ENCODE measurements around the gene PGLYRP1. TPM values are rescaled to one million over a fixed set of nuclear protein-coding genes. Genes with fewer than 3 reads are reported as not detected.
A peak's percentile ranks its signal among the peaks of the same experiment; 100 is the strongest.

Gene PGLYRP1
- total RNA-seq, 1 donor from 2014 or later: not detected

DNA sequence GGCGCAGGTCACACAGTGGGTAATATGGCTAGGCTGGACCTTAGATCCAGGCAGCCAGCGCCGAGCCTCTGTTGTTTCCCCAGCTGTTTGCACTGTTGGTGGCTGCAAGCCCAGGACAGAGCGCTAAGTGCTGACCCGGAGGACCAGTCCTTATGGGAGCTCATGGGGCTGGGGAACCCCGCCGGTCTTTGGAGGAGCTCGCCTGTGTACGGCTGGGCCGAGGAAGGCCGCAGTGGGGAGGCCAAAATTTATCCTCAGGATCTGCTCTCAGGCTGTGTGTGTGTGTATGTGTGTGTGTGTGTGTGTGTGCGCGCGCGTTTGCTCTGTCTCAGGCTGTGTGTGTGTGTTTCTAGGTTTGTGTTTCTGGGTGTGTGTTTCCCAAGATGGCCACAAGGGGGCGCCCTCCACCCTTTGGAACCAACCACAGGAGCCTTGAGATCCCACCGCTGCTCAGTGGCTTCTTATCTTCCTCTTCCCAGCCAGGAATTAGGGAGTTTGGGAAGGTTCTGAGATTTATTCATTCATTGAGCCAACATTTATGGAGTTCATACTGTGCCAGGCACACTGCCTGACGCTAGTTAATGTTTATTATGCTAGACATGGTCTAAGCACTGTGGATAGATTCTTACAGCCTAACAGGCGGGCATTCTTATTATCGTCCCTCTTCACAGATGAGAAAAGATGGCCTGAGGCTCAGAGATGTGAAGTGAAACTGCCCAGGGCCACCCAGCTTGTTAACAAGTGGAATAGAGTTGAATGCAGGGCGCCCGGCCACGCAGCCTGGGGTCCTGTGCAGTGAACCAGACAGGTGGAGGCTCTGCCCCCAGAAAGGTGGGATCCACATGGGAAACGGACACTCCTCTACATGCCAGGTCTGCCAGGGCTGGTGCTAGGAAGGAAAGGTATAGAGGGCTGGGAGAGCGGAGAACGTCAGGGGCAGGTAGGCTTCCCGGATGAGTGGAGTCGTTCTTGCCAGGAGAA lies 13.0 kb downstream of the PGLYRP1 start:
- DNase-seq (ENCODE audit: low read depth) (peak; percentile 53), FAIRE-seq (no peak)
- Histone ChIP-seq H3K4me3 (ENCODE audit: low read depth, low read length) (no peak overlapping the region), H3K36me3 (ENCODE audit: control insufficient read depth, insufficient read depth, low read length) (peaks cover 3% of the 10 kb centered on the region), H3K27me3 (ENCODE audit: control insufficient read depth, insufficient read depth, low read length) (no peaks in the 10 kb centered on the region)
- TF ChIP-seq, protein P1, sequence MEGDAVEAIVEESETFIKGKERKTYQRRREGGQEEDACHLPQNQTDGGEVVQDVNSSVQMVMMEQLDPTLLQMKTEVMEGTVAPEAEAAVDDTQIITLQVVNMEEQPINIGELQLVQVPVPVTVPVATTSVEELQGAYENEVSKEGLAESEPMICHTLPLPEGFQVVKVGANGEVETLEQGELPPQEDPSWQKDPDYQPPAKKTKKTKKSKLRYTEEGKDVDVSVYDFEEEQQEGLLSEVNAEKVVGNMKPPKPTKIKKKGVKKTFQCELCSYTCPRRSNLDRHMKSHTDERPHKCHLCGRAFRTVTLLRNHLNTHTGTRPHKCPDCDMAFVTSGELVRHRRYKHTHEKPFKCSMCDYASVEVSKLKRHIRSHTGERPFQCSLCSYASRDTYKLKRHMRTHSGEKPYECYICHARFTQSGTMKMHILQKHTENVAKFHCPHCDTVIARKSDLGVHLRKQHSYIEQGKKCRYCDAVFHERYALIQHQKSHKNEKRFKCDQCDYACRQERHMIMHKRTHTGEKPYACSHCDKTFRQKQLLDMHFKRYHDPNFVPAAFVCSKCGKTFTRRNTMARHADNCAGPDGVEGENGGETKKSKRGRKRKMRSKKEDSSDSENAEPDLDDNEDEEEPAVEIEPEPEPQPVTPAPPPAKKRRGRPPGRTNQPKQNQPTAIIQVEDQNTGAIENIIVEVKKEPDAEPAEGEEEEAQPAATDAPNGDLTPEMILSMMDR (IDR thresholded peaks at IDR 0.05; ENCODE audit: insufficient read depth, low read length, severe bottlenecking): peak; percentile 87

DNA sequence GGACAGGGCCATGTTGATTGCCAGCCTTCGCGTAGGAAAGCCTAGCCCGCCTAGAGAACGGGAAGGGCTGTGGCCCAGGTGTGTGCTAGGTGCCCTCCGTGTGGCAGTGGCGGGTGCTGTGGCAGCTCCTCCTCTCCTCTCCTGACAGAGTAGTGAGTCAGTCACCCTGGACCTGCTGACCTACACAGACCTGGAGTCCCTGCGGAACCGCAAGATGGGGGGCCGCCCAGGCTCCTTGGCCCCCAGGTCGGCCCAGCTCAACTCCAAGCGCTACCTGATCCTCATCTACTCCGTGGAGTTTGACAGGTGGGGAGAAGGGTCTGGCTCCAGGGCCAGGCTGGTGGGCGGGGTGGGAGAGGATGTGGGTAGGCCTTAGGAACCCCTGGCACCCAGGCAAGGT lies 16.4 kb downstream of the PGLYRP1 start:
- H3K27me3 ChIP-seq (ENCODE audit: control insufficient read depth, insufficient read depth, low read length): no peaks in the 10 kb centered on the region
- DNase-seq (ENCODE audit: low read depth) (no peak), FAIRE-seq (no peak)
- peaks cover 5% of the 10 kb centered on the region for H3K36me3 ChIP-seq (ENCODE audit: control insufficient read depth, insufficient read depth, low read length)
- H3K4me3 ChIP-seq (ENCODE audit: low read depth, low read length): no peak overlapping the region
- TF ChIP-seq, protein P1 (IDR thresholded peaks at IDR 0.05; ENCODE audit: insufficient read depth, low read length, severe bottlenecking): no peak

DNA sequence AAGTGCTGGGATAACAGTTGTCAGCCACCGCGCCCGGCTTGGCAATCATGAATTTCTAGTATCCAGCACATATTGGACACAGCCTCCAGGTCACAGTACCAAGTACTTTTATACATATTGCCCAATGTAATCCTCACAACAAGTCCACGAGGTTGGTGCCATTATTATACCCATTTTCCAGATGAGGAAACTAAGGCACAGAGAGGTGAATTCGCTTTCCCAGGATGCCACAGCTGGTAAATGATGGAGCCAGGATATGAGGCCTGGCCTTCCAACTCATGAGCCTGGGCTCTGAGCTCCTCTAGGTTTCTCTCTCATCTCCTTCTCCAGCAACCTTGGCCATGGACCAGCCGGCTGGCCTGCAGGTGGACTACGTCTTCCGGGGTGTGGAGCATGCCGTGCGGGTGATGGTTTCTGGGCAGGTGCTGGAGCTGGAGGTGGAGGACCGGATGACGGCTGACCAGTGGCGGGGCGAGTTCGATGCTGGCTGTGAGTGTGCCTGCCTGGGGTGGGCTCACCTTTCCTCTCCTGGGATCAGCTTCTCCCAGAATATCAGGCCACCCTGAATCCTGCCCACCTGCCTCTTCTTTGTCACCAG lies 20.1 kb downstream of the PGLYRP1 start:
- H3K36me3 ChIP-seq (ENCODE audit: control insufficient read depth, insufficient read depth, low read length): peaks cover 5% of the 10 kb centered on the region
- FAIRE-seq: no peak
- H3K27me3 ChIP-seq (ENCODE audit: control insufficient read depth, insufficient read depth, low read length): no peaks in the 10 kb centered on the region
- TF ChIP-seq, protein P1 (IDR thresholded peaks at IDR 0.05; ENCODE audit: insufficient read depth, low read length, severe bottlenecking): no peak
- no peak overlapping the region for H3K4me3 ChIP-seq (ENCODE audit: low read depth, low read length)
- DNase-seq (ENCODE audit: low read depth): no peak

DNA sequence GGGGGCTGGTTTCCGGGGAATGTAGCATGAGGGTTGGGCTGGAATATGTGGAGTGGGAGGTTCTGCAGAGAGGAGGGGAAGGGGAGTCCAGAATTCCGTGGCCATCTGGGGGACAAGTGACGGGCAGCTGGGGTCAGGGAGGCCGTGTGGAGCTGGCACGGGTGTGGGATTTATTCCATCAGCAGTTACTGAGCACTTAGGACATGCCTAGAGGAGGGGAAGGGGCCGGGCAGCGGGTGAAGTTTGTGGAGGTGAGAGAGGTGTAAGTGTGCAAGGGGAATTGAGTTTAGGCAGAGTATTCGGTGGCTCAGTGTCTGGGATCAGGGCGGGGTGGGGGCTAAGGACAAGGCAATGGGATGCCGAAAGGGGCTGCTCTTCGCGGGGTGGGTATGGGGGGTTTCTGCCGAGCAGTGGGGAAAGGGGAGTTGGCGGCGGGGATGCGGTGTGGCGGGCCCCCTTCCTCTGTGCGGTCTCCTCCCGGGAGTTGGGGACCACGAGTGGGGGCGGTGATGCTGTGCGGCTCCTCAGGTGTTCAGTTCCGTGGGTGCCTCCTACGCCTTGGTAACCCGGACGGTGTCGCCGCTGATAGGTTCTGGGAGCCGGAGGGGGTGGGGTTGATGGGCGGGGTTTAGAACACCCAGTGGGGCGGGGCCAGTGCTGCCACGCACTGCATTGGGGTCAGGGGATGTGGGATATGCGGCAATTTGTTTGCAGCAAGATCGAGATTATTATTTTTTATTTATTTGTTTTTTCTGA lies 22.2 kb downstream of the PGLYRP1 start:
- DNase-seq (ENCODE audit: low read depth) (peak; percentile 36), FAIRE-seq (no peak)
- H3K36me3 ChIP-seq (ENCODE audit: control insufficient read depth, insufficient read depth, low read length): peaks cover 7% of the 10 kb centered on the region
- peak overlapping the region; percentile 23 for H3K4me3 ChIP-seq (ENCODE audit: low read depth, low read length)
- TF ChIP-seq, protein P1 (IDR thresholded peaks at IDR 0.05; ENCODE audit: insufficient read depth, low read length, severe bottlenecking): no peak
- H3K27me3 ChIP-seq (ENCODE audit: control insufficient read depth, insufficient read depth, low read length): no peaks in the 10 kb centered on the region

DNA sequence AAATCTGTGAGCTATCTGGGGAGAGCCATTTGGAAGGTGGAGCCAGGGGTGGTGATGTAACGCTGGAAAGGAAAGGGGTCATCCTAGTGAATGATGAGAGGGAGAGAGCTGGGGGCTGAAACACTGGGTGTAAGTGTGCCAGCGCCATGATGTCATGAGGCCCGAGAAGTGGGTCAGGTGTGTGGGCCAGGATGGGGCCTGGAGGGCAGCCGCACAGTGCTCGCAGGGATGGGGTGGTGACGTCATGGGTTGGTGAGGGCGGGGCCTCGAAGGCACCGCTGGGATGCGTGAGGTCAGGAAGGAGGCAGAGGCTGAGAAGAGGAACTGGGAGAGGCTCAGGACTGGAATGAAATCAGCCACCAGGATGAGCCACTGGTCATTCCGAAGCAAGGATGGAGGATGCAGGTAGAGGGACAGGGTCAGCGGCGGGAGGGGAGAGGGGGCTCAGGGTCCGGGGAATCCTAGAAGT lies 23.2 kb downstream of the PGLYRP1 start:
- no peaks in the 10 kb centered on the region for H3K27me3 ChIP-seq (ENCODE audit: control insufficient read depth, insufficient read depth, low read length)
- H3K36me3 ChIP-seq (ENCODE audit: control insufficient read depth, insufficient read depth, low read length): peaks cover 7% of the 10 kb centered on the region
- H3K4me3 ChIP-seq (ENCODE audit: low read depth, low read length): no peak overlapping the region
- FAIRE-seq: no peak
- TF ChIP-seq, protein P1 (IDR thresholded peaks at IDR 0.05; ENCODE audit: insufficient read depth, low read length, severe bottlenecking): no peak
- peak; percentile 29 for DNase-seq (ENCODE audit: low read depth)

All from bronchial epithelial cell (primary cell).